ENCODE results near the gene ZNF628.

The ZNF628 gene

DNA sequence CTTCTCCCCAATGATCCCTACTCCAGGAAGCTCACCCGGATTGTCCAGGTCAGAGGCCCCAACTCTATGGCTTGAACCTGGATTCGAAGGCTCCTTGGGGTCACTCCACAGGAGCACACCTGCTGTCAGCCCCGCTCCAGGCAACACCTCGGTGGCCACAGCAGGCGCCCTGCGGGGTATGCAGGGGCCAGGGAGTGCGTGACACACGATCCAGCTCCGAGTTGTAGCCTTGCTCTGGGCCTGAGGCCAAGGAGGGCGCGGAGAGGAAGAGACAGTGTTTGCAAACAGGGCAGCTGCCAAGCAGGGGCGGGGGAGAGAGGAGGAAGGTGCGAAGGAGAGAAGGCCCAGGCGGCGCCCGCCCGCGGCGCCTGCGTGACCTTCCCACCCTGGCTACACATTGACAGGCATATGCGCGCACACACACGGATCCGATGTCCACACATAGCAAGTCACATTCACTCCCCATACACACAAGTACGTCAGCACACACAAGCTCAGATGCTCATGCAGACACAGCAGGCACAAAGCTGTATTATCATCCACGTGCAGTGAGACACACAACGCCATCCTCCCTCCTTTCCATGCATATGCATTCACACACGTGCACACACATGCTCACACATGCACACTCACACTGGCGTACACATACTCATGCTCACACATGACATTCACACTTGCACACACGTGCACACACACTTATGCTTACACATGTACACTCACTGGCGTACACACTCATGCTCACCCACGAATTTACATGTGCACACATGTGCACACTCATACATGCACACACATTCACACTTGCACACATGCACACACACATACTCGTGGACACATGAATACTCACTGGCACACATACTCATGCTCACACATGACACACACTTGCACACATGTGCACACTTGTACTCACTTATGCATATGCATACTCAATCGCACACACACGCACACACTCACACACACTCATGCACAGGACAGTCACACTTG lies 50.1 kb downstream of the ZNF628 start:
- no peak overlapping the region for H3K9ac ChIP-seq (ENCODE audit: low read depth, low read length)
- H3K4me1 ChIP-seq (ENCODE audit: insufficient read depth, low read length) = no peaks in the 10 kb centered on the region
- H3K4me2 ChIP-seq (ENCODE audit: insufficient read depth, low read length) = no peak overlapping the region
- DNase-seq (no peak), ATAC-seq (ENCODE audit: insufficient read depth, low read depth) (no peak)
- H3K36me3 ChIP-seq (ENCODE audit: insufficient read depth, low read length) = no peaks in the 10 kb centered on the region
- no peaks in the 10 kb centered on the region for H3K79me2 ChIP-seq (ENCODE audit: insufficient read depth, low read length)
- H3K27me3 ChIP-seq (ENCODE audit: insufficient read depth, low read length, poor library complexity) = no peaks in the 10 kb centered on the region
- H3K27ac ChIP-seq (ENCODE audit: low read length) = no peak overlapping the region
- peaks cover 3% of the 10 kb centered on the region for H3K9me3 ChIP-seq (ENCODE audit: insufficient read depth, low read length, severe bottlenecking)
- TF ChIP-seq, protein P1, sequence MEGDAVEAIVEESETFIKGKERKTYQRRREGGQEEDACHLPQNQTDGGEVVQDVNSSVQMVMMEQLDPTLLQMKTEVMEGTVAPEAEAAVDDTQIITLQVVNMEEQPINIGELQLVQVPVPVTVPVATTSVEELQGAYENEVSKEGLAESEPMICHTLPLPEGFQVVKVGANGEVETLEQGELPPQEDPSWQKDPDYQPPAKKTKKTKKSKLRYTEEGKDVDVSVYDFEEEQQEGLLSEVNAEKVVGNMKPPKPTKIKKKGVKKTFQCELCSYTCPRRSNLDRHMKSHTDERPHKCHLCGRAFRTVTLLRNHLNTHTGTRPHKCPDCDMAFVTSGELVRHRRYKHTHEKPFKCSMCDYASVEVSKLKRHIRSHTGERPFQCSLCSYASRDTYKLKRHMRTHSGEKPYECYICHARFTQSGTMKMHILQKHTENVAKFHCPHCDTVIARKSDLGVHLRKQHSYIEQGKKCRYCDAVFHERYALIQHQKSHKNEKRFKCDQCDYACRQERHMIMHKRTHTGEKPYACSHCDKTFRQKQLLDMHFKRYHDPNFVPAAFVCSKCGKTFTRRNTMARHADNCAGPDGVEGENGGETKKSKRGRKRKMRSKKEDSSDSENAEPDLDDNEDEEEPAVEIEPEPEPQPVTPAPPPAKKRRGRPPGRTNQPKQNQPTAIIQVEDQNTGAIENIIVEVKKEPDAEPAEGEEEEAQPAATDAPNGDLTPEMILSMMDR (IDR thresholded peaks at IDR 0.05; ENCODE audit: borderline replicate concordance, extremely low read depth, low read length, poor library complexity, severe bottlenecking) = no peak
- no peak for TF ChIP-seq EZH2 (IDR thresholded peaks at IDR 0.05; ENCODE audit: borderline replicate concordance, low read depth, low read length, severe bottlenecking)
- no peak overlapping the region for H3K4me3 ChIP-seq (ENCODE audit: low read depth in 1 of 2, low read length in 2 of 2)
- no peak overlapping the region for H2AFZ ChIP-seq (ENCODE audit: low read depth, low read length)
- H4K20me1 ChIP-seq (ENCODE audit: insufficient read depth, low read length) = no peaks in the 10 kb centered on the region

DNA sequence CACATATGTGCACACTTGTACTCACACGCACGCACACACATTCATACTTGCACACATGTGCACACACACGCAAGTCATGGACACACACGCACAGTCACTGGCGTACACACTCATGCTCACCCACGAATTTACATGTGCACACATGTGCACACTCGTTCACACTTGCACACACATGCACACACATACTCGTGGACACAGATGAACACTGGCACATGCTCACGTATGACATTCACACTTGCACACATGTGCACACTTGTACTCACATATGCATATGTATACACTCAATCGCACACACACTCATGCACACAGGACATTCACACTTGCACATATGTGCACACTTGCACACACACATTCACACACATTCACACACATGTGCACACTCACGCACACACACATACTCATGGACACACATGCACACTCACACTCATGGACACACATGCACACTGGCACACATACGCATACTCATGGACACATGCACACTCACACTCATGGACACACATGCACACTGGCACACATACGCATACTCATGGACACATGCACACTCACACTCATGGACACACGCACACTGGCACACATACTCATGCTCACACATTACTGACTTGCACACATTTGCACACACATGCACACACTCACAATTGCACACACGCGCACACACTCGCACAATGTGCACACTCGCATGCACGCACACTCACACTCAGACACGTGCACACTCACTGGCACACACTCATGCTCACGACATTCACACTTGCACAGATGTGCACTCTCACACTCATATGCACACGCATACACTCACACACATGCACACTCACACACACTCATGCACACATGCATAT lies 51.0 kb downstream of the ZNF628 start:
- Histone ChIP-seq H2AFZ (ENCODE audit: low read depth, low read length) (no peak overlapping the region), H3K4me2 (ENCODE audit: insufficient read depth, low read length) (no peak overlapping the region), H3K36me3 (ENCODE audit: insufficient read depth, low read length) (no peaks in the 10 kb centered on the region), H3K4me3 (ENCODE audit: low read depth in 1 of 2, low read length in 2 of 2) (no peak overlapping the region), H3K27me3 (ENCODE audit: insufficient read depth, low read length, poor library complexity) (no peaks in the 10 kb centered on the region), H3K9ac (ENCODE audit: low read depth, low read length) (no peak overlapping the region), H4K20me1 (ENCODE audit: insufficient read depth, low read length) (no peaks in the 10 kb centered on the region), H3K27ac (ENCODE audit: low read length) (no peak overlapping the region), H3K79me2 (ENCODE audit: insufficient read depth, low read length) (no peaks in the 10 kb centered on the region), H3K9me3 (ENCODE audit: insufficient read depth, low read length, severe bottlenecking) (peaks cover 3% of the 10 kb centered on the region), H3K4me1 (ENCODE audit: insufficient read depth, low read length) (no peaks in the 10 kb centered on the region)
- ATAC-seq (ENCODE audit: insufficient read depth, low read depth) = no peak
- TF ChIP-seq EZH2 (IDR thresholded peaks at IDR 0.05; ENCODE audit: borderline replicate concordance, low read depth, low read length, severe bottlenecking) = no peak
- TF ChIP-seq, protein P1 (IDR thresholded peaks at IDR 0.05; ENCODE audit: borderline replicate concordance, extremely low read depth, low read length, poor library complexity, severe bottlenecking) = no peak
- DNase-seq = no peak

DNA sequence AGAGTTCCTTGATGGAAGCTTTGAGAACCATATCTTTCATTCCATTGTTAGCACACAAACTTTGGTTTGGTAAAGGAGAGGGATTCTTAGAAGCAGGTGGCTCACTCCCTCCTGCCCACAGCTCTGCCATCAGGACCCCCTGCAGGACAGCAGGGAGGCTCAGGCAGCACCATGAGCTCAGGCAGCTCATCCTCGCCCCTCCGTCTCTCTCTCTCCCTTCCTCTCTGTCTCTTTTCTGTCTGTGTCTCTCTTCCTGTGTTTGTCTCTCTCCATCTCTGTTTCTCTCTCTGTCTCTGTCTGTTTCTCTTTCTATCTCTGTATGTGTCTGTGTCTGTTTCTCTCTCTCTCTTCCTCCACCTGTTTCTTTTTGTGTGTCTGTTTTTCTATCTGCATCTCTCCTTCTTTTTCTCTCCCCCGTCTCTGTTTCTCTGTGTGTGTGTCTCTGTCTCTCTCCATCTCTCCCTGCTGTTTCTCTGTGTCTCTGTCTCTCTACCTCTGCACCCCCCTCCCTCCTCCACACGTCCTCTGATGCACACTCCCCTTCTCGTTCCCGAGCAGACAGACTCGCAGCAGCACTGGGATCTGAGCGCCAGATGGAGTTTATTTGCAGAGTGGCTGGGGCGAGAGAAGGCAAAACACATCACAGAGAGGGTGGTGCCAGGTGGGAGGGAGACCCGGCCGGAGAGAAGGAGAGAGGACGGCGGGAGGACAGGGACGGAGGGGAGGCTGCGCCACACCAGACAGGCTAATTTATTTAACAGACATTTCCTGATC lies 51.8 kb downstream of the ZNF628 start:
- H3K36me3 ChIP-seq (ENCODE audit: insufficient read depth, low read length) = no peaks in the 10 kb centered on the region
- H3K4me3 ChIP-seq (ENCODE audit: low read depth in 1 of 2, low read length in 2 of 2) = no peak overlapping the region
- no peaks in the 10 kb centered on the region for H3K4me1 ChIP-seq (ENCODE audit: insufficient read depth, low read length)
- H4K20me1 ChIP-seq (ENCODE audit: insufficient read depth, low read length) = no peaks in the 10 kb centered on the region
- no peak for DNase-seq
- no peaks in the 10 kb centered on the region for H3K27me3 ChIP-seq (ENCODE audit: insufficient read depth, low read length, poor library complexity)
- TF ChIP-seq, protein P1 (IDR thresholded peaks at IDR 0.05; ENCODE audit: borderline replicate concordance, extremely low read depth, low read length, poor library complexity, severe bottlenecking) = no peak
- no peak for TF ChIP-seq EZH2 (IDR thresholded peaks at IDR 0.05; ENCODE audit: borderline replicate concordance, low read depth, low read length, severe bottlenecking)
- ATAC-seq (ENCODE audit: insufficient read depth, low read depth) = no peak
- no peak overlapping the region for H2AFZ ChIP-seq (ENCODE audit: low read depth, low read length)
- no peak overlapping the region for H3K4me2 ChIP-seq (ENCODE audit: insufficient read depth, low read length)
- no peaks in the 10 kb centered on the region for H3K79me2 ChIP-seq (ENCODE audit: insufficient read depth, low read length)
- H3K9ac ChIP-seq (ENCODE audit: low read depth, low read length) = no peak overlapping the region
- no peak overlapping the region for H3K27ac ChIP-seq (ENCODE audit: low read length)
- peaks cover 3% of the 10 kb centered on the region for H3K9me3 ChIP-seq (ENCODE audit: insufficient read depth, low read length, severe bottlenecking)

Data from DND-41 (cell line).